NCI-H2029 (cell line): Measurements from ENCODE around the gene TREM1.
"Not testable (repeated sequence)": the region's sequence is repeated elsewhere in the genome, so short reads cannot be mapped to it uniquely, and the experiment has no call there.

Experiments
- DNase-seq: peaks from one replicate; lab custom pipeline; 2025; lab: John Stamatoyannopoulos, UW

TREM1 gene

GRCh38 chr6:41258196-41258493 lies 28.3 kb downstream of the TREM1 start:
- no peak for DNase-seq

- DNase-seq: peak; percentile 57
Measured at GRCh38 chr6:41257369-41258195, 28.9 kb downstream of the TREM1 start.

DNA sequence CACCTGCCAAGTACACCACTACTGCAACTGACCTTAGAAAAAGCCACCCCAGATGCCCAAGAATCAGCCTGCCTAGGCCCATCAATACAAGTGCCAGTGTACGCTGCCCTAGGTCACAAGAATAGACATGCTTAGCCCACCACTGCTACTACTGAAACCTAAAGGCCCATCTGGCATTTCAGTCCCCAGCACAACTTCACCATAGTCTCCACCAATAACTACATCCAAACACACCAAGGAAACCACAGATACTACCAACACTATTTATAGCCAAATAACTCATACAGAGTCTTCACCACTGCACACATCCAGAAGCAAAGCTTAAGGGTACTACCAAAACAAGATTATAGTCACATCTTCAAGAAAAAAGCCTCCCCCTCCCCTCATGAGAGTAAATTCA lies 30.1 kb downstream of the TREM1 start:
- no peak for DNase-seq

DNA sequence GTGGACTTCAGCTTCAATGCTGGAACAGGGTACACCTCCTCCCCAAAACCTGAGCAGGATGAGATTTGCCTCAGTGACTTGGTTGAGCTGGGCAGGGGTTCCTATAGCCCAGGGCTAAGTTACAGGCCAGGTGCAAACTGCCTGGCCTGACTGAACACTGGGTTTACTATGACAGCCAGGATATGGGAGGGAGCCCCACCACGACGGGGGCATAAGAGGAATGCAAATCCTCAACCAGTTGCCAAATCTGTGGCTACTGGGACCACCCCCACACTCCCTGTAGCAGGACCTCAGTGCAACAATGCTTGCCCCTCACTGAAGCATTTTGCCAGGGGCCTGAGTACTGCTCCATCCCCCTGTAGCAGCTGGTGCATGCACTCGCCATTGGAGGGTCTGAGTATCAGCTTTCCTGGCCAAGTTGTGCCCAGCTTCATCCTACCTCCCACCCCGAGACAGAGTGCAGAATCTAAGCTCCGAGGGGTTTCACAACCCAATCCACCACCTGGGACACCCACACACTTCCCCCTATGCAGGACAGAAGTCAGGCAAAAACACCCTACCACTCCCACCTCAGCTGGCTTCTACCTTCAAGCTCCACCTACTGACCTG lies 30.7 kb downstream of the TREM1 start:
- no peak for DNase-seq

DNA sequence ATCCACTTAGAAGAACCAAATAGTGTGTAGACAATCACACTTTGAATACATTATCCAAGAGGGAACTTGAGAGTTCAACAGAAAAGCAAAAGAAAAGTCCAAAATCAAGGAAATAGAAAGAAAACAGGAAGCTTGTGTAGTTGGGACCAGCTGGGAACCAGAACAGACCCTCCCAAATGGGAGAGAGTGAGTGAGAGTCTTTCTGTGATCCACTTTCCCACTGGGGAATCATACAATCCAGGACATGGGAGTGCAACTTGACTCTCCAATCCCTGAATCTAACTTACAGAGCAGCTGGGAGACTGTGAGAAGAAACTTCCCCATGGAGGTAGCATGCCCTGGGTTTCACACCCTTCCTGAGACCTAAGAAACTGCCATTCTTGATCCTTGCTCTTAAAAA lies 31.4 kb downstream of the TREM1 start:
- DNase-seq: no peak

- DNase-seq: no peak
Measured at GRCh38 chr6:41252401-41253169, 33.9 kb downstream of the TREM1 start.

GRCh38 chr6:41247882-41248705 lies 38.4 kb downstream of the TREM1 start:
- DNase-seq: no peak

DNA sequence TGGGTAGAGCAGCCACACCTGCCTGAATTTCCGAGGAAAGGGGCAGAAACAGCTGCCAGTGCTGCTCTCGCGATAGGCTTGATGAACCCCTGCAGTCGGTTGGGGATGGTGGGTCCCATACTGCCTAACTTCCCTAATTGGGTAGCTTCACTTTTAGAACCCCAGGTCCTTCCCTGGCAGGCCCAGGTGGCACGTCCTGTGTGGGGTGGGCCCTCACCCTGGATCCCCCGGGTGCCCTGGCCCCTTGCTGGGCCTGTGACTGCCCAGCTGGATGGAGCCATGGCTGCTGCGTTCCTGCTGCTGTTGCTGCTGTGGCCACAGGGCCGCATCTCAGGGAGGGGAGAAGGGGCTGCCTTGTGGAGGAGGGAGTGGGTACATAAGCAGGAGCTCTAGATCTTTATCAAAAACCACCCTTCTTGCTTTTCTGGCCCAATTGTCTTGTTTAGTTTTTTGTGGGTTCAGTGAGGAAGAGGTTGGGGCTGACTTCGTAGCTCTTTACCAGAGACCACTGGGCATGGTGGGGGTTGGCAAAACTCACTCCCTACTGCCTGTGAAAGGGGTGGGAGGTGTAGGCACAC lies 39.1 kb downstream of the TREM1 start:
- DNase-seq: no peak

DNA sequence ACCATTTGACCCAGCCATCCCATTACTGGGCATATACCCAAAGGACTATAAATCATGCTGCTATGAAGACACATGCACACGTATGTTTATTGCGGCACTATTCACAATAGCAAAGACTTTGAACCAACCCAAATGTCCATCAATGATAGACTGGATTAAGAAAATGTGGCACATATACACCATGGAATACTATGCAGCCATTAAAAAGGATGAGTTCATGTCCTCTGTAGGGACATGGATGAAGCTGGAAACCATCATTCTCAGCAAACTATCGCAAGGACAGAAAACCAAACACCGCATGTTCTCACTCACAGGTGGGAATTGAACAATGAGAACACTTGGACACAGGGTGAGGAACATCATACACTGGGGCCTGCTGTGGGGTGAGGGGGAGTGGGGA lies 40.0 kb downstream of the TREM1 start:
- DNase-seq: not testable (repeated sequence)

DNA sequence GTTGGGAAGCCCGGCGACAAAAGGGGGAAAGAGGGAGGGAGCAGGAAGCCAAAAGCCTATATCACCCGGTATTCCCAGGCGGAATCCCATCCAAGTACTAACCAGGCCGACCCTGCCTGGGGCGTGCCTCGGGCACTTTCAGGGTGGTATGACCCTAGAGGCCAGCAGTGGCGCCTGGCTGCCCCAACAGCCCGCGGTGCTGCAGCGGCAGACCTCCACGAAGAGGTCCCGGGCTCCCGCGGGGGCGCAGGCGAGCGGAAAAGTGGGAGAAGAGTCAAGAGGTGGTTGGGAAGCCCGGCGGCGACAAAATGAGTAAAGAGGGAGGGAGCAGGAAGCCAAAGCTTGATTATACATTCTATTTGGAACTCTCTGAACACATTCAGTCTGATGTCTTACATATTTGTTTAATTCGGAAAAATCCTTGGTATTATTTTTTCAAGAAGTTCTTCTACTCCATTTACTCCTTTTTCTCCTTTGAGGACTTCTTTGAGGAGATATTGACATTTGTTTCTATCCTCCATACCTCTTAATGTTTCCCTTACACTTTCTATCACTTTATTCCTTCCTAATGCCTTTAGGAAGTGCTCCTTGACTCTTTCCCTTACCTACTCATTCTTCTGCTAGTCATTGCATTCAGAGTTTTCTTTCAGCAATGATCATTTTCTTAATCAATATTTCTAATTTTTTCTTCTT lies 46.9 kb downstream of the TREM1 start:
- no peak for DNase-seq

- no peak for DNase-seq
Measured at GRCh38 chr6:41237128-41237527, 49.4 kb downstream of the TREM1 start.

DNA sequence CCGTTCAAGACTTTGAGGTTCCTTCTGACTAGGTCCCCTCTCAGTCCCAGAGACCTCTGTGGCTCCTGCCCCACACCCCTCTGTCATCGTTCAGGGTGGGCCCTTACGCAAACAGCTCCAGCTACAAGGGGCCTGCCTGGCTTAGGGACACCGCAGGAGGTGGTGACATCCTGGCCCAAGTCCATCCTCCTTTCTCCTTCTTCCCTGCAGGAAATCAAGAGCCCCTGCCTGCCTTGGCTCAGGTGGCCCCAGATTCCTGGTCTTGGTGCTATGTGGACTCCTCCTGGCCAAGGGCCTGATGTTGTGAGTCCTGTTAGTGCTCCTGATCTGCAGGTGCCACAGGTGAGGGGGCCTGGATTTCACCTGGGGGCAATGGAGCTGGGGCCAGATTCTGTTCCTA lies 50.2 kb downstream of the TREM1 start:
- DNase-seq: no peak

- DNase-seq: no peak
Measured at GRCh38 chr6:41232667-41233066, 53.8 kb downstream of the TREM1 start.

DNA sequence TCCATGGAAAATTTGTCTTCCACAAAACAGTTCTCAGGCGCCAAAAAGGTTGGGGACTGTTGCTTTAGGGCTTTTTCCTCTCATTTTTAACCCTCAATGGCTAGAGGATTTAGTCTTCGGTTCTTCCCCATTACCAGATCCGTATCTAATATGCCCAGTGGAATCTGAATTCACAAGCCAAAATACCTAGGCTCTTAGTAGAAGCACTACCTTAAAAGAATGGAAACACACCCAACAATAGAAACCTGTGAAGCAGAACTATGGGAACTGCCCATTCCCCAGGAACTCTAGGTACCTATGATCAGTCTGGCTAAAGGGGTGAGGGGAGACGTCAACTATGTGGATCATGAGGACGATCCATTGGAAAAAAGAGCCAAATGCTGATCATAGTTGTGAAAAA lies 55.2 kb downstream of the TREM1 start:
- no peak for DNase-seq

DNA sequence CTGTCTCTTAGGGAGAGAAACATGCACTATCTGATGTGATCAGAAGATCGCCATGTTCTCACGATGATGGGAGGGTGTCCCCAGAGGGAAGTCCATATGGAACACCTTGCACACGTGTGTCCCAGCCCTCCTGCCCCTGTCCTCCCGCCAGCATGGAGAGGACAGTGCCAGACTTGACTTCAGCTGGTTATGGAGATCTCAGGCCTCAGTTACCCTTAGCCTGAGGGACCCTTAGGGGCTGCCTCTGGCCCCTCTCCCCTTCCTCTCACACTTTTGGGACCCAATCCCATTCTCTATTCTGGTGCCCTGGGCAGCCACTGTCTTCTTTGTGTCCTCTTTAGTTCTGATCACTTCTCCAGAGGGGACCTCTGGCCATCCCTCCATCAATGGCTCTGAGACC lies 56.8 kb downstream of the TREM1 start:
- DNase-seq: no peak

DNA sequence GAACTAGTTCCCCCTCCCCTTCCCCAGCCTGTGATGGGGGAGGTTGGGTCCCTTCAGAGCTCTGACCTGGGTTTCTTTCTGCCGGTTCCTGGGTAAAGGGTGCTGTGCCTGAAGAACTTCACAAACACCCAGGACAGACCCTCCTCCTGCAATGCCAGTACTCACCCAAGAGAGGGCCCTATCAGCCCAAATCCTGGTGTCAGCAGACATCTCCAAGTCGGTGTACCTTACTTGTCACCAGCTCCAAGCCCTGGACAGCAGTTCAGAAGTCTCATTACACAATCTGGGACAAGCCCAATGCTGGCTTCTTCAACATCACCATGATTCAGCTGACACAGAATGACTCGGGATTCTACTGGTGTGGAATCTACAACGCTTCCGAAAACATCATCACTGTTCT lies 57.9 kb downstream of the TREM1 start:
- no peak for DNase-seq

DNA sequence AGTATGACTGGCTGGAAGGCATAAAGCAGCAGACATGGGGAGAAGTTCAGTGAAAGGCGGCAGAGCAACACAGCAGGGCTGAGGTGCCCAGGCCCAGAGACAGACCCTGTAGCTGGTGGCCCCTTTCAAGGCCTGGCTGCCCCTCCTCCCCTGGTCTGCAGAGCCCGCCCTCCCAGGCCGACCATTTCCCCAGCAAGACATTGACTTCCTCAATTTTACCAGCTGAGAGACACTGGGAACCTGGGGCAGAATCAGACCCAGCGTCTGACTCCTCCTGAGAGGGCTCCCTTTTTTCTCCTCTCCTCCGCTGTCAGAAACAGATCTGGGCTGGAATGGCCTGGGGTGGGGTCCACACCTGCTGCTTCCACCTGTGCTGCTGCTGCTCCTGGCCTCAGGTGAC lies 58.4 kb downstream of the TREM1 start, which contains the start of gene TREML4:
TREML4 (plus strand) TSS at position 254 of the 400 bp plus-strand sequence; CDS start at position 333, 79 bp downstream.
- DNase-seq: no peak

GRCh38 chr6:41226752-41227151 lies 59.7 kb downstream of the TREM1 start:
- DNase-seq: no peak

DNA sequence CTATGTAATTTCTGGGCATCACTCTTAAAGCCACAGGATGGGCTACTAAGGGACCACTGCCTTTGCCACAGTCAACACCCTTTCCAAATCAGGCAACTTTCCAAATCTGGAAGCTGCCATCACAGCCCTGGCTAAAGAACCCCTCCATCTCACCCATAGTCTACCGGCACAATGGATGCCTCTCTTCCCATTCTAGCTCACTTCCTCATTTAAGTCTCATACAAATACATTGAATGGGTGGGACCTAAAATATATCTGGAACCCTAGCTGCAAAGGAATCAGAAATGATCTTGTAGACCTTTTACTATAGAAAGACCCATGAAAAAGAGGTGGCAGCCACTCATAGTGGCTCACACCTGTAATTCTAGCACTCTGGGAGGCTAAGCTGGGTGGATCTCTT lies 61.7 kb downstream of the TREM1 start:
- DNase-seq: no peak
